Fibroblast of skin of abdomen (primary cell): Measurements from ENCODE around the gene PTPN11.

Source experiments
- DNase-seq: peaks from one replicate; pipeline ENCODE4 v3.0.0-alpha.2; 2013

Gene PTPN11

DNA sequence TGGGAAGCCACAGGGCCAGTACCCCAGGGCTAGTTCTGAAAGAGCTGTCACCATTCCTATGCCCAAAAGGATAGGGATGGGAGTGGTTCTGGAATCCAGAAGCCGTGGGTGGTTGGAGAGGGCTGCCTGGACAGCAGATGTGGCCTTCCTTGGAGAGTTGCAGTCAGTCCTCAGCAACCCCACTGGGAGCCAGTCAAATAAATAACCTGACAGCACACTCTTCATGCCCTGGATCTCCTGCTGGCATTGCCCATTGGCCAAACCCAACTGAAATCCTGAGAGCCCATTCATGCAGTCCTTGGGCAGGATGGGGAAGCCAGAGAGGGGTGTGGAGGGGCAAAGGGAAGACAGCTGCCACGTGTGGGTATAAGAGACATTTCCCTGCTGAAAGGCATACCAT is 128.2 kb downstream of the PTPN11 start:
- DNase-seq: no peak

DNA sequence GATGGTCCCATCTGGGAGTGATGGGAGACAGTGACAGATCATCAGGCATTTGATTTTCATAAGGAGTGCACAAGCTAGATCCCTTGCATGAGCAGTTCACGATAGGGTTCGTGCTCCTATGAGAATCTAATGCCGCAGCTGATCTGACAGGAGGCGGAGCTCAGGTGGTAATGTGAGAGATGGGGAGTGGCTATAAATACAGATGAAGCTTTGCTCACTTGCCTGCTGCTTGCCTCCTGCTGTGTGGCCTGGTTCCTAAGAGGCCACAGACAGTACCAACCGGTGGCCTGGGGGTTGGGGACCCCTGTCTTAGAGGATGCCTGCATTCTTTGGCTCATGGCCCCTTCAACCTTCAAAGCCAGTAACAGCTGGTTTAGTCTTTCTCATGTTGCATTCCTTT is 130.3 kb downstream of the PTPN11 start:
- no peak for DNase-seq

DNA sequence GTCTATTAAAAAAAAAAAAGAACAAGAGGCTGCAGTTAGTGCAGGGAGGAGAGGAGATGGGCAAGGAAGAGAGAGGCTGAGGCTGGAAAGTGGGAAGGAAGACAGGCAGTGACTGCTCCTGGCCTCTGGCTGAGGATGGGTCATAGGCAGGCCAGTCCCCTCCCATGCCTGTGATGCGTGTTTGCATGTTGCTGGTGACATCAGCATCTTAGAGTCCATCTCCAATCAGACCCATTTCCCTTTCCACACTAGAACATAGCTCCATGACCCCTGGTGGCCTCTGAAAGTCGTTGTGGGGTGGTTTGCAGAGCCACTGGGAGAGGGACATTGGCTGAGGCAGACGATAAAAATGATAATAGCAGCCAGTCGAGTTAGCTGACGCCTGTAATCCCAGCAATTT is 132.9 kb downstream of the PTPN11 start:
- DNase-seq: no peak

DNA sequence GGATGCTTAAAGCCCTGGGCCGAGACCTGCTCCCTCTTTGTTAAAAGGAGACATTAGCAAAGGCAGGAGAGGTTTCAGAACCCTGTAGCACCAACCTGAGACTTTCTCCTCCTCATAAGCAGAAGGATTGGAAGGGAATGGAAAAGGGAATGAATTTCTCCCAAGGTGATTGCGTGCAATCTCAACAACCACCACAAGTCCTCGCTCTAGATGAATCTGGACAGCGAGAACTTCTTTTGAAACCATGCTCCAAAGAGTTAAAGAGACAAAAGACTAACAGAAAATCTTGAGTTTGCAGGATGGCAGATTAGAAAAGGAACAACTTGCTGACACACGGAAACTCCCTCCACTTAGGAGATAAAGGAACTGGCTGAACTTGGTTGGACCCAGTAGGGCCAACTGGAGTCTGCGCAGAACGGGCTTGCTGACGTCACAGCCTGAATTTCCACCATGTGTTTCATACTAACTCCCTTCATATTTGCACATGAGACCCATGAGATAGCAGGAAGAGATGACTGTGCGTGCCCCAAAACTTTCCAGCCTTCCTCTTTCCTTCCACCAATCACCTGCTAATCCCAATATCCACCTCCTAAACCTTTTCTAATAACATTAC is 137.0 kb downstream of the PTPN11 start:
- no peak for DNase-seq

DNA sequence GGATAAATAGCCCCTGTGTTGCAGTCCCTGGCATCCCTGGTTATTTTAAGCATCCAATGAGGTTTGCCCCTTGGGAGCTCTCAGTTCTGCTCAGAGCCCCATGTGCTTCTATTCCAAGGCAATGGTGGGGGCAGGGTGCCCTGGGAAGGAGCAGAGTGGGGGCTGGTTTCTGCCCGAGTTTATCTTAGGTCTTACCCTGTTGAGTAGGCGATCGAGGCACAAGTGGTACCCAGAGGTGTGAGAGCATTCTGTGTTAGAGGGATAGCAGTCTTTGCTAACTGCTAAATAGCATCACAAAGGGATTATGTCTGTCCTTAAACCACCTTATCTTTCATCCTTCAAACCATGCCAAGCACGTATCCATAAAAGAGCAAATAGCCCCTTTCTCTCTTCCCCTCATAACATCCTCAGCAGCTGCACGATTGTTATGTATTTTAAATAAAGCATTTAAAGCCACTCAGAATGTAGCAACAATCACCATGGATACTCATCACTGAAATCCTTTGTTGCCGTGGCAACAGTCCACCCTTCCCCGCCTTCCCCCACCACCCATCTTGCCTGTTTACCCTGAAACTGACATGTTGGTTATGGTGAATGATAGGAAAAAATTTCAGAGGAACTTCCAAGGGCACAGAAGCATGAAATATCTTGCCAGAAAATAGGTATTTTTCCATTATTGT is 139.3 kb downstream of the PTPN11 start:
- no peak for DNase-seq
